ENCODE data around the gene TBCD. TPM values are rescaled to one million over a fixed set of nuclear protein-coding genes. Genes with fewer than 3 reads are reported as not detected.

TBCD gene
- total RNA-seq, 1 experiment from 2014 or later = 129 TPM

GRCh38 chr17:82854226-82854625, 102.4 kb downstream of the TBCD start:
- H3K79me2 ChIP-seq (ENCODE audit: insufficient read depth, low read length) = no peaks in the 10 kb centered on the region
- no peak overlapping the region for H2BK12ac ChIP-seq (ENCODE audit: insufficient read length, low read depth, low read length)
- no peak overlapping the region for H2BK120ac ChIP-seq (ENCODE audit: low read depth, low read length, poor library complexity, severe bottlenecking)
- H2BK15ac ChIP-seq (ENCODE audit: low read depth, low read length) = no peak overlapping the region
- H3K18ac ChIP-seq (ENCODE audit: insufficient read length, low read depth, low read length) = no peak overlapping the region
- Mint-ChIP-seq H3K4me3 (no peak overlapping the region), H3K9me3 (peaks cover 0 to under 1% of the 10 kb centered on the region in 2 experiments; a peak in 2 of 5 replicates), H3K27ac (peak overlapping the region in 2 of 3 experiments; percentile 34 to 88; a peak in 3 of 7 replicates), H3K27me3 (ENCODE audit: low read depth) (no peaks in the 10 kb centered on the region), H3K4me1 (peaks cover 3 to 5% of the 10 kb centered on the region in 2 experiments; a peak in 3 of 4 replicates), H3K36me3 (ENCODE audit: insufficient read depth in 1 of 3, low read depth in 3 of 3) (peaks cover 29 to 45% (median 38%) of the 10 kb centered on the region in 3 experiments)
- H2BK20ac ChIP-seq (ENCODE audit: low read depth, low read length, poor library complexity, severe bottlenecking) = no peak overlapping the region
- H3K4me1 ChIP-seq (ENCODE audit: insufficient read depth, low read length) = no peaks in the 10 kb centered on the region
- TF ChIP-seq, protein P1, sequence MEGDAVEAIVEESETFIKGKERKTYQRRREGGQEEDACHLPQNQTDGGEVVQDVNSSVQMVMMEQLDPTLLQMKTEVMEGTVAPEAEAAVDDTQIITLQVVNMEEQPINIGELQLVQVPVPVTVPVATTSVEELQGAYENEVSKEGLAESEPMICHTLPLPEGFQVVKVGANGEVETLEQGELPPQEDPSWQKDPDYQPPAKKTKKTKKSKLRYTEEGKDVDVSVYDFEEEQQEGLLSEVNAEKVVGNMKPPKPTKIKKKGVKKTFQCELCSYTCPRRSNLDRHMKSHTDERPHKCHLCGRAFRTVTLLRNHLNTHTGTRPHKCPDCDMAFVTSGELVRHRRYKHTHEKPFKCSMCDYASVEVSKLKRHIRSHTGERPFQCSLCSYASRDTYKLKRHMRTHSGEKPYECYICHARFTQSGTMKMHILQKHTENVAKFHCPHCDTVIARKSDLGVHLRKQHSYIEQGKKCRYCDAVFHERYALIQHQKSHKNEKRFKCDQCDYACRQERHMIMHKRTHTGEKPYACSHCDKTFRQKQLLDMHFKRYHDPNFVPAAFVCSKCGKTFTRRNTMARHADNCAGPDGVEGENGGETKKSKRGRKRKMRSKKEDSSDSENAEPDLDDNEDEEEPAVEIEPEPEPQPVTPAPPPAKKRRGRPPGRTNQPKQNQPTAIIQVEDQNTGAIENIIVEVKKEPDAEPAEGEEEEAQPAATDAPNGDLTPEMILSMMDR (conservative IDR thresholded peaks at IDR 0.05) = no peak
- no peak for DNase-seq
- H3T11ph ChIP-seq (ENCODE audit: low read length) = no peak overlapping the region
- no peak overlapping the region for H3K56ac ChIP-seq (ENCODE audit: insufficient read length, low read depth, low read length)
- H3K9me3 ChIP-seq (ENCODE audit: control insufficient read depth, low read depth, low read length) = no peaks in the 10 kb centered on the region
- H2BK5ac ChIP-seq (ENCODE audit: insufficient read length, low read length) = no peak overlapping the region
- no peak overlapping the region for H3K9ac ChIP-seq (ENCODE audit: extremely low read depth, insufficient read length, low read length)
- WGBS (ENCODE audit: extremely low coverage, insufficient read length, low lambda C conversion rate) = no CpG with 5 or more reads among the region's 11 CpGs
- no peak overlapping the region for H3K27ac ChIP-seq (ENCODE audit: insufficient read length, low read depth, low read length)
- H2AK5ac ChIP-seq (ENCODE audit: insufficient read length, low read length) = no peak overlapping the region
- H2AFZ ChIP-seq (ENCODE audit: low read length) = no peak overlapping the region
- no peaks in the 10 kb centered on the region for H3K79me1 ChIP-seq (ENCODE audit: insufficient read depth, low read depth, low read length, poor library complexity, severe bottlenecking)
- no peak overlapping the region for H3K4me2 ChIP-seq (ENCODE audit: insufficient read depth, insufficient read length, low read length)
- H4K91ac ChIP-seq (ENCODE audit: insufficient read length, low read depth, low read length) = no peak overlapping the region
- no peaks in the 10 kb centered on the region for H3K27me3 ChIP-seq (ENCODE audit: insufficient read depth, low read length)
- H3K14ac ChIP-seq (ENCODE audit: insufficient read depth, low read length) = no peak overlapping the region
- no peaks in the 10 kb centered on the region for H3K23me2 ChIP-seq (ENCODE audit: insufficient read length, low read depth, low read length, poor library complexity, severe bottlenecking)
- H3K23ac ChIP-seq (ENCODE audit: insufficient read length, low read depth, low read length) = no peak overlapping the region
- no peaks in the 10 kb centered on the region for H4K20me1 ChIP-seq (ENCODE audit: control insufficient read depth, insufficient read depth, insufficient read length)
- no peak overlapping the region for H4K8ac ChIP-seq (replicated peaks; ENCODE audit: insufficient read length, low read depth, low read length)
- H3K4ac ChIP-seq (ENCODE audit: low read depth, low read length) = no peak overlapping the region
- no peak overlapping the region for H4K5ac ChIP-seq (ENCODE audit: insufficient read length, low read depth, low read length)
